ENCODE results near the gene PGD.

PGD gene

DNA sequence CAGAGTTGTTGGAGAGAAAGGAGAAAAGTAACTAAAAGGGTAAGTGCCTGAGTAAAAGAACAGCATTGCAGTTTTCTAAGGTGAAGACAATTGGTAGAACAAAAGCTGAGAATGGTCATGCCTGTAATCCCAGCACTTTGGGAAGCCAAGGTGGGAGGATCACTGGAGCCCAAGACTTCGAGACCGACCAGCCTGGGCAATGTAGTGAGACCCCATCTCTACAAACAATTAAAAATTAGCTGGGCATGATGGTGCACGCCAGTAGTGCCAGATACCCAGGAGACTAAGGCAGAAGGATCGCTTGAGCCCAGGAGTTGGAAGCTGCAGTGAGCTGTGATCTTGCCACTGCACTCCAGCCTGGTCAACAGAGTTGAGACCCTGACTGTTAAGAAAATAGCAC is 15.2 kb upstream of the PGD start:
- H3K27ac ChIP-seq (ENCODE audit: low read depth, low read length): no peak overlapping the region
- no peaks in the 10 kb centered on the region for H3K36me3 ChIP-seq (ENCODE audit: low read length)
- no peaks in the 10 kb centered on the region for H3K27me3 ChIP-seq (ENCODE audit: low read length)
- H3K79me2 ChIP-seq (ENCODE audit: insufficient read depth, low read length): no peaks in the 10 kb centered on the region
- no peaks in the 10 kb centered on the region for H3K9me3 ChIP-seq (ENCODE audit: insufficient read depth, low read length)
- H4K20me1 ChIP-seq (ENCODE audit: low read depth, low read length): no peaks in the 10 kb centered on the region
- H3K9ac ChIP-seq (ENCODE audit: low read length): no peak overlapping the region
- no peaks in the 10 kb centered on the region for H3K9me2 ChIP-seq (replicated peaks; ENCODE audit: insufficient read depth, low read length)
- no peak overlapping the region for H2AFZ ChIP-seq (ENCODE audit: low read depth, low read length, severe bottlenecking)
- no peak overlapping the region for H3K4me3 ChIP-seq (ENCODE audit: insufficient read depth, low read length, poor library complexity, severe bottlenecking)
- H3K4me2 ChIP-seq (ENCODE audit: low read depth, low read length, poor library complexity, severe bottlenecking): no peak overlapping the region
- no peaks in the 10 kb centered on the region for H3F3A ChIP-seq (ENCODE audit: insufficient read depth)
- TF ChIP-seq, protein P1, sequence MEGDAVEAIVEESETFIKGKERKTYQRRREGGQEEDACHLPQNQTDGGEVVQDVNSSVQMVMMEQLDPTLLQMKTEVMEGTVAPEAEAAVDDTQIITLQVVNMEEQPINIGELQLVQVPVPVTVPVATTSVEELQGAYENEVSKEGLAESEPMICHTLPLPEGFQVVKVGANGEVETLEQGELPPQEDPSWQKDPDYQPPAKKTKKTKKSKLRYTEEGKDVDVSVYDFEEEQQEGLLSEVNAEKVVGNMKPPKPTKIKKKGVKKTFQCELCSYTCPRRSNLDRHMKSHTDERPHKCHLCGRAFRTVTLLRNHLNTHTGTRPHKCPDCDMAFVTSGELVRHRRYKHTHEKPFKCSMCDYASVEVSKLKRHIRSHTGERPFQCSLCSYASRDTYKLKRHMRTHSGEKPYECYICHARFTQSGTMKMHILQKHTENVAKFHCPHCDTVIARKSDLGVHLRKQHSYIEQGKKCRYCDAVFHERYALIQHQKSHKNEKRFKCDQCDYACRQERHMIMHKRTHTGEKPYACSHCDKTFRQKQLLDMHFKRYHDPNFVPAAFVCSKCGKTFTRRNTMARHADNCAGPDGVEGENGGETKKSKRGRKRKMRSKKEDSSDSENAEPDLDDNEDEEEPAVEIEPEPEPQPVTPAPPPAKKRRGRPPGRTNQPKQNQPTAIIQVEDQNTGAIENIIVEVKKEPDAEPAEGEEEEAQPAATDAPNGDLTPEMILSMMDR (IDR thresholded peaks at IDR 0.05; ENCODE audit: insufficient read depth, low read length, poor library complexity, severe bottlenecking): no peak
- no peak for TF ChIP-seq EZH2phosphoT487 (conservative IDR thresholded peaks at IDR 0.05; ENCODE audit: low read length)

DNA sequence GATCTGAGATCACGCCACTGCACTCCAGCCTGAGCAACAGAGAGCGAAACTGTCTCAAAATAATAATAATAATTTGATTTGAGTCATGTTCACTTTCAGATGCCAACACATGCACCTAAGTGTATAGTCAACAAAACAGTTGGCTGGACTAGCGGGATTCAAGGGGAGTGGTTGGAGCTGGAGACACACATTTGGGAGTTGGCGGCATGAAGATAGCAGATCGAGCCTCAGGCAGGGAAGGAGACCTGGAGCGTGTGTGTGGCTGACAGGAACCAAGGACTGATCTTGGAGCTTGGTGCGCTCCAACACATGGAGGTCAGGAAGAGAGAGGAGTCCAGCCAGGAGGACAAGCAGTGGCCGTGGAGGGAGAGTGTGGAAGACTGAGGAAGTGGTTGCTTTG is 14.6 kb upstream of the PGD start:
- Histone ChIP-seq H4K20me1 (ENCODE audit: low read depth, low read length) (no peaks in the 10 kb centered on the region), H3F3A (ENCODE audit: insufficient read depth) (no peaks in the 10 kb centered on the region), H3K4me3 (ENCODE audit: insufficient read depth, low read length, poor library complexity, severe bottlenecking) (no peak overlapping the region), H3K4me2 (ENCODE audit: low read depth, low read length, poor library complexity, severe bottlenecking) (no peak overlapping the region), H2AFZ (ENCODE audit: low read depth, low read length, severe bottlenecking) (no peak overlapping the region), H3K9me3 (ENCODE audit: insufficient read depth, low read length) (no peaks in the 10 kb centered on the region), H3K27me3 (ENCODE audit: low read length) (no peaks in the 10 kb centered on the region), H3K27ac (ENCODE audit: low read depth, low read length) (no peak overlapping the region), H3K79me2 (ENCODE audit: insufficient read depth, low read length) (no peaks in the 10 kb centered on the region), H3K9me2 (replicated peaks; ENCODE audit: insufficient read depth, low read length) (no peaks in the 10 kb centered on the region), H3K36me3 (ENCODE audit: low read length) (no peaks in the 10 kb centered on the region), H3K9ac (ENCODE audit: low read length) (no peak overlapping the region)
- TF ChIP-seq EZH2phosphoT487 (conservative IDR thresholded peaks at IDR 0.05; ENCODE audit: low read length): no peak
- TF ChIP-seq, protein P1 (IDR thresholded peaks at IDR 0.05; ENCODE audit: insufficient read depth, low read length, poor library complexity, severe bottlenecking): no peak

DNA sequence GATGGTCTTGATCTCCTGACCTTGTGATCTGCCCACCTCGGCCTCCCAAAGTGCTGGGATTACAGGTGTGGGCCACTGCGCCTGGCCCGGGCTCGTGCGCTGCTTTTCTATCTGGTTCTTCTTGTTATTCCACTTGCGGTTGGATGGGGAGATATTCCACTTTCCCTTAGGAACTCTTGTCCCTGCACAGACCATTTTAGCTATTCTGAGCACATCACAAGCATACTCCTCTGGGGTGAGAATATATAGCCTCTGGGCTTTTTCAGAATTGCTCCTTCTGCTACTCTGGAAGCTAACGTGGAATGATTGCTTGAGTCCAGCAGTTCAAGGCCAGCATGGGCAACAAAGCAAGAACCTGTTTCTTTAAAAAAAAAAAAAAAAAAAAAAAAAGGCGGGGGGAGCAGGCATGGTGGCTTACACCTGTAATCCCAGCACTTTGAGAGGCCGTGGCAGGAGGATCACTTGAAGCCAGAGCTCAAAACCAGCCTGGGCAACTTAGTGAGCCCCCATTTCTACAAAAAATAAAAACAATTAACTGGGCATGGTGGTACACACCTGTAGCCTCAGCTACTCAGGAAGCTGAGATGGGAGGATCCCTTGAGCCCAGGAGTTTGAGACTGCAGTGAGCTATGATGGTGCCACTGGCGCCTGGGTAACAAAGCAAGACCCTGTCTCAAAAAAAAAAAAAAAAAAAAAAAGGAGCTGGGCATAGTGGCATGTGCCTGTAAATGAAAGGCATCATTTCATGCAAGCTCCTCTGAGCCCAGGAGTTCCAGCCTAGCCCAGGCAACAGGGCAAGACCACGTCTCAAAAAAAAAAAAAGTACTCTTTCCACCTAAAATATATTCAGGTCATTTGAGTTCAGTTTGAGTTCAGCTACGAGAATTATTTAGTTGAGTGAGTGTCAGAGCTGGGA is 11.8 kb upstream of the PGD start:
- Histone ChIP-seq H3K9ac (ENCODE audit: low read length) (no peak overlapping the region), H3K4me3 (ENCODE audit: insufficient read depth, low read length, poor library complexity, severe bottlenecking) (no peak overlapping the region), H3K4me2 (ENCODE audit: low read depth, low read length, poor library complexity, severe bottlenecking) (no peak overlapping the region), H4K20me1 (ENCODE audit: low read depth, low read length) (no peaks in the 10 kb centered on the region), H3K9me3 (ENCODE audit: insufficient read depth, low read length) (no peaks in the 10 kb centered on the region), H3K27me3 (ENCODE audit: low read length) (no peaks in the 10 kb centered on the region), H3F3A (ENCODE audit: insufficient read depth) (no peaks in the 10 kb centered on the region), H3K36me3 (ENCODE audit: low read length) (no peaks in the 10 kb centered on the region), H3K27ac (ENCODE audit: low read depth, low read length) (no peak overlapping the region), H3K79me2 (ENCODE audit: insufficient read depth, low read length) (no peaks in the 10 kb centered on the region), H3K9me2 (replicated peaks; ENCODE audit: insufficient read depth, low read length) (no peaks in the 10 kb centered on the region), H2AFZ (ENCODE audit: low read depth, low read length, severe bottlenecking) (no peak overlapping the region)
- TF ChIP-seq, protein P1 (IDR thresholded peaks at IDR 0.05; ENCODE audit: insufficient read depth, low read length, poor library complexity, severe bottlenecking): no peak
- TF ChIP-seq EZH2phosphoT487 (conservative IDR thresholded peaks at IDR 0.05; ENCODE audit: low read length): no peak

Measured in SU-DHL-6 (cell line).